ENCODE results near the gene EGR1.
"Not testable (repeated sequence)": the region's sequence is repeated elsewhere in the genome, so short reads cannot be mapped to it uniquely, and the experiment has no call there.

EGR1 gene

GRCh38 chr5:138470322-138471051 is 5.2 kb downstream of the EGR1 start:
- no peak for DNase-seq

- no peak for DNase-seq
Observed at GRCh38 chr5:138471052-138471361, 5.7 kb downstream of the EGR1 start.

GRCh38 chr5:138472353-138472752 is 7.1 kb downstream of the EGR1 start:
- DNase-seq = no peak

GRCh38 chr5:138473151-138473550 is 7.9 kb downstream of the EGR1 start:
- DNase-seq = not testable (repeated sequence)

GRCh38 chr5:138476918-138477317 is 11.6 kb downstream of the EGR1 start:
- no peak for DNase-seq

- DNase-seq = no peak
Observed at GRCh38 chr5:138482638-138483037, 17.4 kb downstream of the EGR1 start.

- no peak for DNase-seq
Observed at GRCh38 chr5:138488481-138488945, 23.2 kb downstream of the EGR1 start.

- no peak for DNase-seq
Observed at GRCh38 chr5:138489683-138490061, 24.4 kb downstream of the EGR1 start.

- no peak for DNase-seq
Observed at GRCh38 chr5:138490648-138491283, 25.5 kb downstream of the EGR1 start.

GRCh38 chr5:138491284-138491648 is 26.0 kb downstream of the EGR1 start:
- no peak for DNase-seq

- DNase-seq = peak in 1 of 2 experiments; percentile 84
Observed at GRCh38 chr5:138491669-138492559, 26.6 kb downstream of the EGR1 start.

- no peak for DNase-seq
Observed at GRCh38 chr5:138492560-138493045, 27.3 kb downstream of the EGR1 start.

- no peak for DNase-seq
Observed at GRCh38 chr5:138495351-138495750, 30.1 kb downstream of the EGR1 start.

GRCh38 chr5:138498376-138498775 is 33.1 kb downstream of the EGR1 start:
- DNase-seq = no peak

- DNase-seq = no peak
Observed at GRCh38 chr5:138502121-138502520, 36.8 kb downstream of the EGR1 start.

GRCh38 chr5:138502521-138502920 is 37.2 kb downstream of the EGR1 start:
- no peak for DNase-seq

- DNase-seq = peak; percentile 39 to 51
Observed at GRCh38 chr5:138503487-138504270, 38.4 kb downstream of the EGR1 start.

- DNase-seq = no peak
Observed at GRCh38 chr5:138504799-138505198, 39.5 kb downstream of the EGR1 start.

GRCh38 chr5:138506370-138507306 is 41.4 kb downstream of the EGR1 start:
- DNase-seq = no peak

GRCh38 chr5:138507485-138507884 is 42.2 kb downstream of the EGR1 start:
- DNase-seq = not testable (repeated sequence)

GRCh38 chr5:138508958-138509357 is 43.7 kb downstream of the EGR1 start:
- DNase-seq = no peak

- no peak for DNase-seq
Observed at GRCh38 chr5:138514021-138514420, 48.7 kb downstream of the EGR1 start.

Data from cerebellar nuclear complex (tissue), 1 donor.